Heart left ventricle (tissue), 16 donors: ENCODE results near the gene CDC14B. TPM values are rescaled to one million over a fixed set of nuclear protein-coding genes. Genes with fewer than 3 reads are reported as not detected.

Experiments used
- ATAC-seq, 4 donors: fragments of 200-7000 bp; cut with Tn5 transposase; one replicate each; pipeline ENCODE4 v1.9.1; 2020 to 2022; ENCODE audit warnings: moderate library complexity in 4 of 4, mild to moderate bottlenecking in 3 of 4, moderate number of reproducible peaks in 1 of 4
- DNase-seq, 5 donors: peaks; one replicate each; pipeline ENCODE4 v3.0.0-alpha.2; 2020
- H3K27ac ChIP-seq, 12 donors: fragments of 200-600 bp; sonication (generic) in 4 of 12; one replicate each; pipeline versions ENCODE4 v1.5.0 to v1.8.0; 2016 to 2022; ENCODE audit warnings: mild to moderate bottlenecking in 2 of 12
- H3K27me3 ChIP-seq, 9 donors: fragments of 200-600 bp; sonication (generic) in 2 of 9; one replicate each; pipeline versions ENCODE4 v1.5.1 to v1.8.0; 2016 to 2022; ENCODE audit warnings: mild to moderate bottlenecking in 3 of 9
- H3K36me3 ChIP-seq, 9 donors: fragments of 200-600 bp; sonication (generic) in 2 of 9; one replicate each; pipeline versions ENCODE4 v1.5.0 to v1.8.0; 2018 to 2022; ENCODE audit warnings: mild to moderate bottlenecking in 2 of 9
- H3K4me1 ChIP-seq, 12 donors: fragments of 200-600 bp; sonication (generic) in 4 of 12; one replicate each; pipeline versions ENCODE4 v1.5.0 to v1.8.0; 2016 to 2022; ENCODE audit warnings: mild to moderate bottlenecking in 3 of 12
- H3K4me3 ChIP-seq, 12 donors: fragments of 200-600 bp; sonication (generic) in 4 of 12; one replicate each; pipeline versions ENCODE4 v1.5.0 to v1.8.0; 2017 to 2022; ENCODE audit warnings: mild to moderate bottlenecking in 9 of 12, moderate library complexity in 4 of 12
- H3K9me3 ChIP-seq, 12 donors: fragments of 200-600 bp; sonication (generic) in 4 of 12; one replicate each; pipeline versions ENCODE4 v1.5.0 to v1.8.0; 2016 to 2022; ENCODE audit warnings: mild to moderate bottlenecking in 1 of 12
- POLR2A ChIP-seq, 2 donors: fragments of 450-650 bp; IDR thresholded peaks; one replicate each; pipeline ENCODE4 v1.6.1; 2017; ENCODE audit warnings: antibody characterized with exemption in 2 of 2, mild to moderate bottlenecking in 2 of 2, moderate library complexity in 2 of 2
- WGBS, 4 donors: extraction: QIAGEN DNeasy Blood & Tissue Kit in 2 of 4; methylation state at CpG; one replicate each; pipeline versions ENCODE4 v1.1.5 to v1.1.7; 2013 to 2018; 5-methylcytosine and 5-hydroxymethylcytosine counted together
- intact Hi-C, 10 donors: fragments of 100-400 bp; cut with DNase I; formaldehyde crosslinking; loops; one replicate each; pipeline versions ENCODE4 v1.11.1 to v1.14.2; 2022
- polyA plus RNA-seq, 2 donors: library from polyadenylated mRNA; stranded (reverse); fragments of 200-250 nt; gene quantifications; one replicate each; pipeline ENCODE4 v1.2.3, GENCODE V29; 2013
- total RNA-seq, 9 donors: library from RNA; depleted of rRNA in 2 of 9; stranded (reverse); fragments of >200 nt in 2 of 9; fragmentation: NEBNext Ultra II Directional in 3 of 9; extraction: Animal tissue kit (Norgen Biotek cat#: 25700) in 3 of 9; gene quantifications; one replicate each; pipeline versions ENCODE4 v1.1.0 to v1.2.4, GENCODE V29; 2016 to 2023
- TF ChIP-seq, protein P1 (sequence below), 12 donors: fragments of 200-600 bp; sonication (generic) in 4 of 12; IDR thresholded peaks; one replicate each; pipeline versions ENCODE4 v1.5.0 to v1.8.0; 2018 to 2022; ENCODE audit warnings: antibody characterized with exemption in 12 of 12, mild to moderate bottlenecking in 5 of 12
- donor health status: ischemic (EF 13 %, LVEDD 7.1; RV severe dilation, severe dysfunction).
- donor health status: healthy with polysubstance abuse.
- donor health status: DM: no; HTN: yes; CAD: no.
- donor health status: DM: no; HTN: no; CAD: no.
- donor health status: ischemic (EF 25% LVEDD 6.9; RV normal size, moderate dysfunction).
- donor health status: ischemic (EF 25% LVEDD 5.7; RV mildly dilated, moderate dysfunction).
- donor health status: healthy.
- donor health status: DM: yes; HTN: yes; CAD: no.
- donor health status: ischemic (EF 35%, LVEDD 5.7; RV mildly dilated, moderate dysfunction).
- donor health status: nonischemic (EF 11% LVEDD 7.7; RV severe dilation, severe dysfunction).
- donor health status: DM: yes; HTN: yes; CAD: no.
- donor health status: PGD.
- donor health status: ischemic (EF 29% LVEDD 5.4; RV normal size, mild dysfunction).
- donor health status: nonischemic (EF 23%, LVEDD 6.1; RV moderate dilation, normal function).

CDC14B gene
- total and polyA plus RNA-seq, 11 donors = 5.1 to 37.0 (median 23.7) TPM

DNA sequence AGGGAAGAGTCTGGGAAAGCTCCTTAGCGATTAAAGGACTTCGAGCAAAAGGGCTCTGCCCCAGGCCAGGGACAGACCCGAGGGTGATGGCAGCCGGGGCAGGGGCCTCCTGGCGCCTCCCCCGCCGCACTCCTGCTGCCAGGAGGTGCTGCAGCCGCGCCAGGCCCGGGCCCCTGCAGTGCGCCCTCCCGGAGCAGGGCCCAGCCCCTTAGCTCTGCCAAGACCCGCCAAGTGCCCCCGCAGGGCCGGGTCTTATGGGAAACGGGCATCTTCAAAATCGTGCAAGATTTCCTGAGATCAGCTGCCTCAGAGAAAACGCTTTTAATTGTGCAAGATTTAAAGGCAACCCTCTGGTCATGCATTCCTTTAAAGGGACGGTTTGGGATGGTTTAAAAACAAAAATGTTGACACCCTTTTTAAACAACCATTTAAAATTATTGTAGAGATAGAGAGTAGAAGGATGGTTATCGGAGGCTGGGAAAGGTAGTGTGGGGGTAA, 52.4 kb downstream of the CDC14B start:
- 5 to 10% (median 6%) methylated on average over 12 to 20 of the region's 20 CpGs for WGBS, 4 donors

GRCh38 chr9:96566498-96567202, 53.0 kb downstream of the CDC14B start:
- Histone ChIP-seq H3K36me3 (peaks cover 0 to 15% (median 7%) of the 10 kb centered on the region in 9 donors), H3K4me1 (peaks cover 0 to 39% (median 20%) of the 10 kb centered on the region in 12 donors), H3K27me3 (no peaks in the 10 kb centered on the region), H3K9me3 (no peaks in the 10 kb centered on the region), H3K27ac (peak overlapping the region; percentile 75 to 96 (median 90)), H3K4me3 (peak overlapping the region; percentile 55 to 89 (median 80))
- DNase-seq = peak; percentile 77 to 90 (median 85)
- peak; percentile 76 to 93 (median 91) for ATAC-seq
- peak in 1 of 2 donors; percentile 27 for TF ChIP-seq POLR2A (IDR thresholded peaks at IDR 0.05)
- TF ChIP-seq, protein P1, sequence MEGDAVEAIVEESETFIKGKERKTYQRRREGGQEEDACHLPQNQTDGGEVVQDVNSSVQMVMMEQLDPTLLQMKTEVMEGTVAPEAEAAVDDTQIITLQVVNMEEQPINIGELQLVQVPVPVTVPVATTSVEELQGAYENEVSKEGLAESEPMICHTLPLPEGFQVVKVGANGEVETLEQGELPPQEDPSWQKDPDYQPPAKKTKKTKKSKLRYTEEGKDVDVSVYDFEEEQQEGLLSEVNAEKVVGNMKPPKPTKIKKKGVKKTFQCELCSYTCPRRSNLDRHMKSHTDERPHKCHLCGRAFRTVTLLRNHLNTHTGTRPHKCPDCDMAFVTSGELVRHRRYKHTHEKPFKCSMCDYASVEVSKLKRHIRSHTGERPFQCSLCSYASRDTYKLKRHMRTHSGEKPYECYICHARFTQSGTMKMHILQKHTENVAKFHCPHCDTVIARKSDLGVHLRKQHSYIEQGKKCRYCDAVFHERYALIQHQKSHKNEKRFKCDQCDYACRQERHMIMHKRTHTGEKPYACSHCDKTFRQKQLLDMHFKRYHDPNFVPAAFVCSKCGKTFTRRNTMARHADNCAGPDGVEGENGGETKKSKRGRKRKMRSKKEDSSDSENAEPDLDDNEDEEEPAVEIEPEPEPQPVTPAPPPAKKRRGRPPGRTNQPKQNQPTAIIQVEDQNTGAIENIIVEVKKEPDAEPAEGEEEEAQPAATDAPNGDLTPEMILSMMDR (IDR thresholded peaks at IDR 0.05) = peak; percentile 59 to 90 (median 71)
- intact Hi-C loops = loop anchor here in 5 of 10 donors (1.0 to 10.0 kb wide), 9 partner anchors 13 to 222 kb away; partner anchors contain the start of genes CDC14B (in 3 of the 5), HABP4 (in 3 of the 5) and PRXL2C (in 1 of the 5)
- 0 to 1% (median 0%) methylated on average over 33 to 59 of the region's 59 CpGs for WGBS, 4 donors

More for the DNA sequence above, 52.4 kb downstream of the CDC14B start:
- H3K27me3 ChIP-seq = no peaks in the 10 kb centered on the region
- H3K4me1 ChIP-seq = peaks cover 0 to 39% (median 20%) of the 10 kb centered on the region in 12 donors
- ATAC-seq (peak in 1 of 4 donors; percentile 25), DNase-seq (peak in 1 of 5 donors; percentile 64)
- peaks cover 0 to 9% (median 1%) of the 10 kb centered on the region in 9 donors for H3K36me3 ChIP-seq
- TF ChIP-seq POLR2A (IDR thresholded peaks at IDR 0.05) = no peak
- TF ChIP-seq, protein P1 (IDR thresholded peaks at IDR 0.05) = no peak
- peak overlapping the region; percentile 75 to 96 (median 90) for H3K27ac ChIP-seq
- no peaks in the 10 kb centered on the region for H3K9me3 ChIP-seq
- intact Hi-C loops = loop anchor here in 5 of 10 donors (1.0 to 10.0 kb wide), 9 partner anchors 14 to 222 kb away; partner anchors contain the start of genes CDC14B (in 3 of the 5), HABP4 (in 3 of the 5) and PRXL2C (in 1 of the 5)
- peak overlapping the region; percentile 55 to 89 (median 80) for H3K4me3 ChIP-seq

- peaks cover 0 to 22% (median 8%) of the 10 kb centered on the region in 9 donors for H3K36me3 ChIP-seq
- intact Hi-C loops = loop anchor here in 4 of 10 donors (2.0 to 10.0 kb wide), 8 partner anchors 51 to 221 kb away; partner anchors contain the start of genes CDC14B (in 3 of the 4), HABP4 (in 3 of the 4) and PRXL2C (in 1 of the 4)
- H3K4me1 ChIP-seq = peaks cover 0 to 39% (median 20%) of the 10 kb centered on the region in 12 donors
- ATAC-seq (peak in 1 of 4 donors; percentile 32), DNase-seq (no peak)
- H3K4me3 ChIP-seq = peak overlapping the region; percentile 55 to 89 (median 80)
- H3K27me3 ChIP-seq = no peaks in the 10 kb centered on the region
- peak overlapping the region; percentile 75 to 96 (median 90) for H3K27ac ChIP-seq
- 25 to 37% (median 28%) methylated on average over 8 of the region's 8 CpGs for WGBS, 4 donors
- TF ChIP-seq, protein P1 (IDR thresholded peaks at IDR 0.05) = no peak
- H3K9me3 ChIP-seq = peaks cover 0 to 1% (median 0%) of the 10 kb centered on the region in 12 donors
These were observed 53.8 kb downstream of the CDC14B start for GRCh38 chr9:96565671-96566497.
